ENCODE measurements around the gene PFN3.
"Not testable (repeated sequence)": the region's sequence is repeated elsewhere in the genome, so short reads cannot be mapped to it uniquely, and the experiment has no call there.

PFN3 gene

DNA sequence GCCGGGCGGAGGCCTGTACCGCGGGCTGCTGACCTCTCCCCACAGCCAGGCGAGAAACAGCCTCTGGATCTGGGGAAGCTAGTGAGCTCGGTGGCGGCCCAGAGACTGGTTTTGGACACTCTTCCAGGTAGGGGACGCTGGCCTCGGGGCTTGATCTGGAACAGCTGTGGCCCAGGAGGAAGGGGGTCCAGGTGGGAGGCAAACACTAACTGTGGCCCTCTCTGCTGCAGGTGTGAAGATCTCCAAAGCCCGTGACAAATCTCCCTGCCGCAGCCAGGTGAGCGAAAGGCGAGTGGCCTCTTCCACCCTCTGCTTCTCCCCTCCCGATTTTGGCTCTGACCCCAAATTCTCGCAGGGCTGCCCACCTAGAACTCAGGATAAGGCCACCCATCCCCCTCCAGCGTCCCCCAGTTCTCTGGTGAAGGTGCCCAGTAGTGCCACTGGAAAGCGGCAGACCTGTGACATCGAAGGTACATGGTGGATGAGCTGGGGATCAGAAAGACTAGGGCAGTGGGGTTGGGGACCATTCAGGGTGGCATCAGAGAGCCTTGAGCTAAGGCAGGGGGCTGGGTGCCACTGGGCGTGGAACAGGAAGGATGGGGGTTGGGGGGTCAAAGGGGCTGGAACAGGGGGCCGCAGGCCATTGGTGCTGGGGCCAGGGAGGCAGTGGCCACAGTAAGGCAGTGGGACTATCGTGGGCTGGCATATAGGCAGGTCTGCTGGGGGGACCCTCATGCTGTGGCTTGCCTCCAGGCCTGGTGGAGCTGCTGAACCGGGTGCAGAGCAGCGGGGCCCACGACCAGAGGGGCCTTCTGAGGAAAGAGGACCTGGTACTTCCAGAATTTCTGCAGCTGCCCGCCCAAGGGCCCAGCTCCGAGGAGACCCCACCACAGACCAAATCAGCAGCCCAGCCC is 29.1 kb downstream of the PFN3 start:
- no peak for DNase-seq

DNA sequence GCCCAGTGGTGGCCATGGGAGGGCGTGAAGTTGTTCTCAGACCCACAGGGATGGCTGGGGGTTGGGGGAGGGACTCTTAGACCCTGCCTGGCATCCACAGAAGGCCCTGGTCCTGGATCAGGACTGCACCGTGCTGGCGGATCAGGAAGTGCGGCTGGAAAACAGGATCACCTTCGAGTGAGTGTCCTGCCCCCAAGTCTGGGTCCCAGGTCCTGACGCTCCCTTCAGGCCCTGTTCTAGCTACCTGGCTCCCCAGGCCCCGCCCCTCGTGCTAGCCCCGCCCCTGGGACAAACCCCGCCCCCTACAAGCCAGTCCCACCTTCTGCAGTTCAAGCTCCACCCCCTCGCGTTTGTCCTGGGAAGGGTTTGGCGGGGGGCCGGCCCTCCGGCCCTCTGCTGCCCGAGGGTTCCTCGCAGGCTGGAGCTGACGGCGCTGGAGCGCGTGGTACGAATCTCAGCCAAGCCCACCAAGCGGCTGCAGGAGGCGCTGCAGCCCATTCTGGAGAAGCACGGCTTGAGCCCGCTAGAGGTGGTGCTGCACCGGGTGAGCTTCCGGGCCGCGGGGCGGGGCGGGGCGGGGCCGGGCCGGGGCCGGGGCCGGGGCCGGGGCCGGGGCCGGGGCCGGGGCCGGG is 29.9 kb downstream of the PFN3 start:
- peak; percentile 58 for DNase-seq

DNA sequence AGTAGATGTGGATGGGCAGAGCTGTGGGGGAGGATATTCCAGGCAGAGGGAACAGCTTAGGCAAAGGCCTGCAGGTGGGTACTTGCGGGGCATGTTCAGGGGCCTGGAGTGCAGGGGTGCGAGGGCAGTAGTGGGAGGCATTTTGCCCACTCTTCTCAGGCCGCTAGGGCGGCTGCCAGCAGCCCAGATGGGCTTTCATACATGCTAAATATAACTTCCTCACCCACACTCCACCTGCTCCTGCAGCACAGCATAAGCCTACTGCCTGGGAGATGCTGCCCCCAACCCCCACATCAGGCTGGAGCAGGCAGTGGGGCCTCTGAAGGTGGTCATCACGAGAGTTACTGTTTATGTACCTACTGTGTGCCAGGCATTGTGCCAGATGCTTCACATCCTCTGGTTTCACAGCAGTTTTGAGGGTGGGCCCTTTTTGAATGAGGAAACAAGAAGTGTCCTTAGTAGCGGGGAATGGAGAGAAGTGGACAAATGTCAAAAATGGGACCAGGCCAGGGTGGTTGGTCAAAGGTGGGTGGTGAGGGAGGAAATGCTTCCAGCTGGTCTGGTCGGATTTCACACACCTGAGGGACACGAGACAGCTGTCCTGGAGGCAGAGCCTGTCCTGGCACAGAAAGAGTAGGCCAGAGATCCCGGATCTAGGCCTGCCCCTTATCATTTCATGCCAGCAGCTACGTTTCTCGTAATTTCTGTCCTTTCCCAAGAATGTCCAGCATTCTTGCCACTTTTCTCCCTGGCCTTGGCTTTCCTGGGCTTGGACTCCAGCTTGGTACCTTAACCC is 30.6 kb downstream of the PFN3 start:
- no peak for DNase-seq

- no peak for DNase-seq
These were observed 31.4 kb downstream of the PFN3 start for GRCh38 chr5:177368869-177369644.

- DNase-seq: no peak
These were observed 32.2 kb downstream of the PFN3 start for GRCh38 chr5:177367981-177368868.

DNA sequence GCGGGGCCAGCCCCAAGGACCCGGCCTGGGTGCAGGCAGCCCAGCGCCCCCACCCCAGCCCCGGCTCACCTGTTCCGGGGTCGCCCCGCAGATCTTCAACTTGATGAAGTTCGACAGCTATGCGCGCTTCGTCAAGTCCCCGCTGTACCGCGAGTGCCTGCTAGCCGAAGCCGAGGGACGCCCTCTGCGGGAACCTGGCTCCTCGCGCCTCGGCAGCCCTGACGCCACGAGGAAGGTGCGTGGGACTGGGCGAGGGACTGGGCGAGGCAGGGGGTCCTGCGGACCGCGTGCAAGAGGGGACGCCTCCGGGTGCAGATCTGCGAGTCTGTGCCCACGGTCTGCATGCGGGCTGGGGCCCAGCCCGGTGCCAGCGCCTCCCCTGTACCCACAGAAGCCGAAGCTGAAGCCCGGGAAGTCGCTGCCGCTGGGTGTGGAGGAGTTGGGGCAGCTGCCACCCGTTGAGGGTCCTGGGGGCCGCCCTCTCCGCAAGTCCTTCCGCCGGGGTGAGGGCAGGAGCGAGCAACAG is 33.1 kb downstream of the PFN3 start:
- no peak for DNase-seq

DNA sequence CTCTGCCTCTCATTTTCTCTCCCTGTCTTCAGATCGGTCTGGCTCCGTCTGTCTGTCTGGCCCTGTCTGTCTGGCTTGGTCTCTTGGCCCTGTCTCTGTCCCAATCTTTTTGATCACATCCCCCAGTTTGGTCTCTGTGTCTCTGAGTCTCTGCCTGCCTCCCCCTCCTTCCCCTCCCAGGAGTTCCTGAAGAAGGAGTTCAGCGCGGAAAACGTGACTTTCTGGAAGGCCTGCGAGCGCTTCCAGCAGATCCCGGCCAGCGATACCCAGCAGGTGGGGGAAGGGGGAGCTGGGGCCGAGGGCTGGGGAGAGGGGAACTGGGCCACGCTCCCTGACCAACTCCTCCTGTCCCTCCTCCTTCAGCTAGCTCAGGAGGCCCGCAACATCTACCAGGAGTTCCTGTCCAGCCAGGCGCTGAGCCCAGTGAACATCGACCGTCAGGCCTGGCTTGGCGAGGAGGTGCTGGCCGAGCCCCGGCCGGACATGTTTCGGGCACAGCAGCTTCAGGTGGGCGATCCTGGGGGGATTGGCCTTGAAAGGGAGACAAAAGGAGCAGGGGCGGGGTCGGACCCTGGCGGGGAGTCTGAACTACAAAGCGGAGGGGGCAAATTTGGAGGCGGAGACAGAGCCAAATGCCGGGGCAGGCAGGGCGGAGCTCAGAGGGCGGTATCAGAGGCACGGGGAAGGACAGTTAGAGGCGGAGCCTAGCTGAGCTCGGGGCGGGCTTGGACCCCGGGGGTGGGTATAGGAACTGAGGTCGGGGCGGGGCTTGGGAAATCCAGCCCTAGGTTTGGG is 33.7 kb downstream of the PFN3 start:
- DNase-seq: no peak

GRCh38 chr5:177365845-177366527 is 34.5 kb downstream of the PFN3 start:
- no peak for DNase-seq

DNA sequence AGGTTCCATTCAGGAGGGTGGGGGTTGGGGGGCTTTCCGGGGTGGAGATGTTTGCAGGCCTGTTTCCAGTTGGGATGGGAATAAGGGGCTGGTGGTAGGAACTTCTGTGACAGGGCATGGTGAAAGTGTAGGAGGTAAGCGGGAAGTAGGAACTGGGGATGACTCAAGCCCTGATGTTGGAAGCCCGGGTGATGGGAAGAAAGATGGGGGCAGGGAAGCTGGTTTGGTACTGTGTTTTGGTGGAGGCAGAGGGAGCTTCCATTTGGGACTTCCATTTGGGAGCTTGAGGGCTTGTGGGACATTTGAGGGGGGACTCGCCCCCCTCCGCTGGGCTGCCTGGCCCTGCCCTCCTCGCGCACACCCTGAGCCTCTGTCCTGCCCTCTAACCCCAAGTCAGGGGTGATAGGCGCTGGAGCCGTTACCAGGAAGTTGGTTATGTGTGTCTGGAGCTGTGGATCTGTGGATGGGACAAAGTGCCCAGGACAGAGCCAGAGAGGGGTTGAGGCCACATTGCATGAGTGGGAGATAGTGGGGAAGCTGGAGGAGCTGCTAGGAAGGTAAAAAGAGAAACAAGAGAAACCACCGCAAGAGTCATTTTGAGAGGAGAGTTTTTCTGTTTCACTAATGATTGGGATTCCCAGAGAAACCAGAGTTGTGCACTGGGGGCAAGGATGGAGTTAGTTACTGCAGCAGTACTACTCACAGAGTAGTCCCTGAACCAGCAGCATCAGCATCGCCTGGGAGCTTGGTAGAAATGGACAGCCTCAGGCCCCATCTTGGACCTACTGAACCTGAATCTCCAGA is 36.1 kb downstream of the PFN3 start:
- no peak for DNase-seq

- DNase-seq: no peak
These were observed 36.9 kb downstream of the PFN3 start for GRCh38 chr5:177363565-177363964.

- DNase-seq: peak; percentile 72
These were observed 37.6 kb downstream of the PFN3 start for GRCh38 chr5:177362610-177363507.

- DNase-seq: no peak
These were observed 38.2 kb downstream of the PFN3 start for GRCh38 chr5:177362292-177362609.

DNA sequence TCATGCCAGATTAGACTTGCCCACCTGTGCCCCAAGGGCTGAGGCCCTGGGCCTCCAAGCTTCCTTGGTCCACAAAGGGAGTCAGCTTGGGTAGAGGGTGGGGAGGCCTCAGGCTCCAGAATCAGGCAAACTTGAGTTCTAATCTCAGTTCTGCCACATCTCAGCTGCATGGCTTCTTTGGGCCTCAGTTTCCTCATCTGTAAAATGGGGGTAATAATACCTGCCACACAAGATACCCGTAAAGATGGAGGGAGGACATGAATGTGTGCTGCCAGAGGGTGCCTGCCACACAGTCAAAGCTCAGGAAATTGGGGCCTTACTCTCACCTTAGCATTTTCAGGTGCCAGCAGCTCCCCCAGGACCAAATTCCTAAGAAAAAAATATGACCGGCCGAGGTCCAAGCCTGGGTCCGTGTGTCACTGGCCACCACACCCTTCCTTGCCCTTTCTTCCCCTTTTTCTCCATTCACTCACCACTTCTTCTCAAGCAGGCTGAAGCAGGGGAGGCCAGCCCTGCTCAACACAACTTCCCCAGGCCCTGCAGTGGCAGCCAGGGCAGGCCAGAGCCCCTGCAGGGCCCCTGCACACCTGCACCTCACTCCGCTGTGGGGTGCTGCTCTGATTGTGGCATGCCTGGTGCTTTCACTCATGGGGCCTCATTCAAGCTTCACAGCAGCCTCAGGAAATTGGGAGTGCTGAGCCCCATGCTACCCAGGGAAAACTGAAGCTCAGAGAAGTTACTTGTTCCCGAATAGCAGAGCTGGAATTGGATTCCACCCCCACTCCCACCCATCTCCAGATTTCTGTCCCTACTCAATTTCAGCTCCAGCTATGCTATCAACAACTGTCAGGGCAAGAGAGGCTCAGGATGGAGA is 38.8 kb downstream of the PFN3 start:
- peak; percentile 45 for DNase-seq

- not testable (repeated sequence) for DNase-seq
These were observed 39.7 kb downstream of the PFN3 start for GRCh38 chr5:177360740-177361139.

DNA sequence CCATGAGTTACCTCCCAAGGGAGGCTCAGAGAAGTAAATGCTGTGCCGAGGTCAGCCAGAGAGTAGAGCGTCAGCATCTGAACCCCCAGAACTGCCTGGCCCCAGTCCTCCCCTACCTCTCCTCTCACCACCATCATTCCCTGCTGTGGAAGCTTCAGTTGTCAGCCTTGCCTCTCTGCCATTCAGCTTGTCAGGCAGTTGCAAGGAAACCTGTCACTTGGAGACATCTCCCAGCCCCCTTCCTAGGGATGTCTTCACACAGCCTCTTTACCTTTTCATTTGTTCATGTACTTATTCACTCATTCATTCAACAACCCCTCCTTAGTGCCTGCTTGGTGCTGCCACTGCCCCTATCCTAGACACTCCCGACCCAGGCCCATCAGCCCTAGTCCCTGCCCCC is 40.6 kb downstream of the PFN3 start:
- no peak for DNase-seq

DNA sequence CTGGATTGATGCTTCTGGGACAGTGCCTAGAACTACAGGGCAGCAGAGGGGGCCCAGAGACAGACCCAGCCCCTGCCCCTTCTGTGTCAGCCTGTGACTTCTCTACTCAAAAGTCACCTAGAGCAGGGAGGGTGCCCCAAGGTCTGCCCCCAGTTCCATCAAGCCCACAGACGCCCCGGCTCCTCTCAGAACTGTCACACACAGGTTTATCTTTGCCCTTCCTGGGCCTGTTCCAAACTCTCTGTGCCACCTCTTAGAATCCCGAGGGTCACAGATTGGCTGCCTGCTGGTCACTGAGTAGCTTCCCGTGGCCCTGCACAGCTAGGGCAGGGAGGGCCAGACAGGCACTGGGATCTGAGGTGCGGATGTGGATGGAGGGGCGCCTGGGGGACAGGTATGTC is 41.0 kb downstream of the PFN3 start:
- DNase-seq: no peak

DNA sequence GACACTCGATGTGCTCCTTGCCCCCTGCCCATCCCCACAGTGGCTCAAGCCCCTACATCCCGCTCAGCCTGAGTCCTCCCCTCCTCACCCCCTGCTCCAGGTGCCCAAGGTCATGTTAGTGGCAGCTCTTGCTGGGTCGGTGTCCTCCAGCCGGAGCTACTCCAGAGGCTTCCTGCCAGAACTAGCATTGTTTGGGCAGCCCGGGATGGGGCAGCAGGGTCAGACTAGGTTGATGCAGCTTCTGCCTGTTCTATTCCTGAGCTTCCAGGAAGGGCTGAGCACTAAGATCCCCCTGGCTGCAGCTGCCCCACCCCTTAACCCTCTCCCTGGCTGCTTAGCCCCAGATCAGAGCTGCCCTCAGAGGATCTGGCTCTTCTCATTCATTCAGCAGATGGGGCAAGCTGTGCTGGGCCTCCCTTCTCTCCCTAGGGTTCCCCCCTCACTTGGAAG is 42.1 kb downstream of the PFN3 start:
- no peak for DNase-seq
